NCI-H2081 (cell line): Measurements from ENCODE around the gene SSR4.
A peak's percentile ranks its signal among the peaks of the same experiment; 100 is the strongest.
"Not testable (repeated sequence)": the region's sequence is repeated elsewhere in the genome, so short reads cannot be mapped to it uniquely, and the experiment has no call there.

Source experiments
- DNase-seq, 2 experiments: peaks; one replicate each; lab custom pipeline; 2025; lab: John Stamatoyannopoulos, UW

The SSR4 gene

DNA sequence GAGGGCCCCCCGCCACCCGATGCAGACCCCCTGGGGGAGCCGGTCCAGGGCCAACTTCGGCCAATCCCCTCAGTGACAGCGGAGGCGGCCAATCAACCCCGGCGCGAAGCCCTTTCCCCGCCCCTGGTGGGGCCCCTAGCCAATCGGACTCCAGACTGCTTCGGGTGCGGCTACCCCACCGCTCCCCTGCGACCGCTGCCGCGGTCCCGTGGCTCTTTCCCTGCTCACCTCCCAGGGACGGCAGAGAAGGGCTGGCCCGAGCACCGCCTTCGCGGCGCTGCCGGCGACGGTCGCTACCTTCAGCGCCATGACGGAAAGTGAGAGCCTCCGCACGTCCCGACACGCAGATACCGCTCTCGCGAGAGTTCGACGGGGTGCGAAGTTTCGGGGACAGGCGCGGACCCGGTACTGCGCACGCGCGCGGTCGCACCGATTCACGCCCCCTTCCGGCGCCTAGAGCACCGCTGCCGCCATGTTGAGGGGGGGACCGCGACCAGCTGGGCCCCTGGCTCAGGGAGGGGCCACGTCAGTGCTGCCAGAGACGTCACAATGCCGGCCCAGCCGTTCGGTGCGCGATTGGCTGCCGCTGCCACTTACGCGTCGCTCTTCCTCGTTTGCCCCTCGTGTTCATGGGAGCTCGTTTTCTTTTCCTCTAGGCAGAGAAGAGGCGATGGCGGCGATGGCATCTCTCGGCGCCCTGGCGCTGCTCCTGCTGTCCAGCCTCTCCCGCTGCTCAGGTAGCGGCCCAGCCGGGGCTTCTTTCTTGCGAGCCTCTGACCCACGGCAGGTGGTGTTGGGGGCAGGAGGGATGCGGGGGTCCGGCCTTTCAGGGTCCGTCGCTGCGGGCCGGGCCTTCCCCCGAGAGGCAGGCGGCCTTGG is at the start of gene SSR4, which contains the start of gene IDH3G:
Gene SSR4 (plus strand): TSS at position 651 of the 879 bp plus-strand sequence. CDS start 20 bp downstream, at position 671.
Gene IDH3G (minus strand): TSS at position 358 of the 879 bp plus-strand sequence. CDS start 49 bp downstream, at position 309.
- DNase-seq, result peak; percentile 83 to 90

DNA sequence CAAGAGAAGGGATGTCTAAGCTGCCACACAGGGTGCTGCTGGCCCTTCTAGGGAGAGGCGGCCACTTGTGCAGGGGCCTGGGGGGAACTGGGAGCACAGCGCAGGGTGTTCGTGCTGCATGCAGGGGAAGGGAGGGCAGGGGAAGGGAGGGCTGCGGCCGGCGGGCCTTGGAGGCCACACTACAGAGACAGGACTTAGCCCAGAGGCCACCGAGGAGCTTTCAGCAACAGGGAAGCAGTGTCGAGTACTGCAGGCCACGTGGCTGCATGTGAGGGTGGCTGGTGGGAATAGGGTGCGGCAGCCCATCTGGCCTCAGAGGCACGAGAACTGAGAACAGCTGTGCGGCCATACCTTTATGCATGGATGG is 49.4 kb upstream of the SSR4 start:
- DNase-seq, result not testable (repeated sequence)

DNA sequence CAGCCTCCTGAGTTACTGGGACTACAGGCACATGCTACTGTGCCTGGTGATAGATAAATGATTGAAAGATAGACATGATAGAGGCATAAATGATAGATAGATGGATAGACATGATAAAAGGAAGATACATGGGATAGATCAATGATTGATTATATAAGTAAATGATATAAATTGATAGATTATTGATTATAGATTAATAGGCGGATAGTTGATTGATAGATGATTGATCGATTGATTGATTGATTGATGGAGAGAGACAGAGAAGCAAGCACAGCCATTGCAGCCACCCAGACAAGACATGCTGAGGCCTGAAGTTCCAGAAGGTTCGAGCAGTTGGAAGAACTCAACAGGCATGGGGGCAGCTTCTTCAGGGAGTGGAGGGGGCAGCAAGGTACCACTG is 48.1 kb upstream of the SSR4 start:
- DNase-seq, result no peak

DNA sequence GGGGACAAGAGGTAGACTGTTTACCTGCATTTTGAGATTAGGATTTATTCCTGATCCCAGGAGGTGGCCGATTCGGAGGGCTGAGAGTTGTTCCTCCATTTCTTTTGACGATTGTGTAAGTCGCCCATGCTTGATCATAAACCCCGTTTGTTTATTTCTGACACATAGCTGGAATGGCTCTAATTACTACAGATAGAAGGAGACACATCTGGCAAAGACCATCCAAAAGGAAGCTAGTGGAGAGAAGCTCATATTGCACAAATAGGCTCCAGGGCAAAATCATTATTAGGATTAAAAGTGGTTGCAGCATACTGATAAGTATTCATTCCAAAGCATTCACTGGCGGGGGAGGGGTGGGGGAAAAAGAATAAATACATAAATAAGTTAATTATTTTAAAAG is 47.5 kb upstream of the SSR4 start:
- DNase-seq, result not testable (repeated sequence)

DNA sequence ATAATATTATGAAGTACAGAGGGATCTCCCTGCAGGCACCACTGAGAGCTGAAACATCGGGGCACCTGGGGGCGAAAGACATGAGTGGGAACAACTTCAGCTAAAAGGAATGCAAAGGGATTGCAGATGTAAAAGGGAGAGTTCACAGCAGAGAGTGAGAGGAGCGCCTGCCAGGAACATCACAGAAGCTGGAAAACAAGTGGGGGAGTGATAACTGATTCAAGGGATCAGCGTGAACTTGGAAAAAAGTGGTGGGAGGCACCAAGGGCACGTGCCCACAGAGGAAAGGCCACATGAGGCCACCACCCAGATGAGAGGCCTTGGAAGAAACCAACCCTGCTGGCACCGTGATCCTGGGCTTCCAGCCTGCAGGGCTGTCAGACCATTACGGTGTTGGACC is 45.5 kb upstream of the SSR4 start:
- not testable (repeated sequence) for DNase-seq

DNA sequence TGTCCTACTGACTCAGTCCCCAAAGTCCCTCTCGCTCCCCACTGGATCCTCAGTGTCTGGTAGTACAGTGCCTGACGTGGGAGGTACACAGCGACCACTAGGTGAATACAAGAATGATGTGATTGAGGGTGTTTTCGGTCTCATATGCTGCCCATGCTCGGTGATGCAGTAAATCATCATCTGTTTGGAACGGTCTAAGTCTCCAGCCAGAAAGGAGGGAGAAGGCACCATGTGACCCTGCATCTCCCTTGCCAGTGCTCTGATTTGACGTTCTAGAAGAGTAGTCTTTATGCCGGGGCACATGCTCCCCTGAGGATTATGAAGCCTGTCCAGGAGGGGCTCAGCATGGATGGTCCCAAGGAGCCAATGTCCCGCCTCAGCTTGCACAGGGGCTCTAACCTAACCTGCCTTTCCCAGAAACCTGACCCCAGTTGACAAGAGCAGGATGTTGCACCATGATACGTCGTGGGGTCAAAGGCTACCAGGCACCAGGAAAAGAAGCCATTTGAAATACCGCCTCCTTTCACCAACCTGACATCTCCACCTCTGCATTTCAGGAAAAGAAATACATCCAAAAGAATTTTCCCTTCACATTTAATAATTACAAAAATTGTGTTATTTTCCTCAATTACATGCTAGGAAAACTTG is 44.2 kb upstream of the SSR4 start:
- DNase-seq, result no peak

DNA sequence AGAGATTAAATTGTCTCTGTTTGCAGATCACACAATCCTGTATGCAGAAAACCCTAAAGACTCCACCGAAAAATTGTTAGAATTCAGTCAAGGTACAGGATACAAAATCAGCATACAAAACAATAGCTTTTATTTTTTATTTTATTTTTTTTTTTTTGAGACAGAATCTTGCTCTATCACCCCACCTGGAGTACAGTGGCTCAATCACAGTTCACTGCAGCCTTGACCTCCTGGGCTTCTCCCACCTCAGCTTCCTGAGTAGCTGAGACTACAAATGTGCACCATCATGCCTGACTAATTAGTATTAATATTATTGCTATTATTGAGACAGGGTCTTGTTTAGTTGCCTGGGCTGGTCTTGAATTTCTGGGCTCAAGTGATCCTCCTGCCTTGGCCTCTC is 39.3 kb upstream of the SSR4 start:
- no peak for DNase-seq

DNA sequence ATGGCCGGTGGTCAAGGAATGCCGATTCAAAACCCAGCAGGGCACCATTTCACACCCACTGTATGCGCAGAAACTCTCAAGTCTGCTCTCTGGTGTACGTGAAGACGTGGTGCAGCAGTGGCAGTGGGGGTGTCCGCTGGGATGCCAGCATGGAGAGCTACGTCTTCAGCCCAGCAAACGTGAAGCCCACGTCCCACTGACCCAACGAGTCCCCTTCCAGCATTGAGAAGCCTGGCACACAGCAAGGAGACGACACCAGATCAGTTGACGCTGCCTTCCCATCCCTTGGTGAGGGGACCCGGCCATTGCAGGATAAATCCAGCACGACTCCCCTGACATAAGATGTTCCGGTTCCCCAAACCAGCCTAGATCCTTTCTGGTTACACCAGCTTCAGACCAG is 32.6 kb upstream of the SSR4 start:
- no peak for DNase-seq

DNA sequence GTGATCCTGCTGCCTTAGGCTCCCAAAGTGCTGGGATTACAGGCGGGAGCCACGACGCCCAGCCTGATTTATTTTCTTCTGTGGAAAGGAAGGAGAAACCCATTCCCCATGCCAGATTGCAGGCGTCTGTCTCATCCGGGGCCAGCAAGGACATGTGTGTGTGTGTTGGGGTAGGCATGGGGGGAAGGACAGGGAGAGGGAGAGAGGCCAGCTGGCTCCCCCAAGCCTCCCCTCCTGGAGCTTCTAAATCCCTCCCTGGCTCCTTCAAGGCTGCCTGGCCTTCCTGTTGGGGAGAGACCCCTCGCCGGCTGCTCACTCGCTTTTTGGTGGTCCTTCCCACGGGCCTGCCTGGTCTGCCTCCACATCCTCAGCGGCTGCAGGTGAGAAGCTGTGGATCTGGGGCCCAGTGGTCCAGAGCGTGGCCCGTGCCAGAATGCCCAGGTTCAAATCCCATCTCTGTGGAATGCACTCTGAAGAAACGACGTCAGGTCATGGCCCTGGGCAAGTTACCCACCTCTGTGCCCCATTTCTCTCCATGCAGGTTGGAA is 31.8 kb upstream of the SSR4 start:
- no peak for DNase-seq

DNA sequence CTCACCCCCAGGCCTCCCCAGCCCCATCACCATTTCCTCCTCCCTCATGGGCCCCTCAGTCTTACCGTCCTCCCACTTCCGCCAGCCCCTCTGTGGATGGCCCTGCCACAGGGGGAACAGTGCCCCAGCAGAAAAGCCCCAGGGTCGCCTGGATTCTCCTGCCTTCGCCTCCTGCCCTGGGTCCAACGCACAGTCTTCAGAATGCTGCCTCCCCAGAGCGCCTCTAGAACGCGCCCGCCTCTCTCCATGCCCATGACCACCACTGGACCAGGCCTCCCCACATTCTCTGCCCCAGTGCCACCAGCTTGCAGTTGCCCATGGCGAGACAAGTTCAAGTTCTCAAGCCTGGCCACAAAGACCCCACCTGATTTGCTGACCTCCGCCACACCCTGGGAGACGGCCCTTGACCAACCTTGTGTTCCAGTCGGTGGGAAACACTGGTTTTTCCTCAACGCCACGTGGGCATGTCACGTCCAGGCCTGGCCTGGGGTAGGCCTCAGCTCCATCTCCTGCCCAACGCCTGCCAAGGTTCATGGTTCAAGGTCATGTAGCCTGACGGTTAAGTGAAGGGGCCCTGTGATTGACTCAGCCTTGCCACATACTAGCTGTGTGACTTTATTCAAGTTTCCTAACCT is 31.1 kb upstream of the SSR4 start:
- no peak for DNase-seq

DNA sequence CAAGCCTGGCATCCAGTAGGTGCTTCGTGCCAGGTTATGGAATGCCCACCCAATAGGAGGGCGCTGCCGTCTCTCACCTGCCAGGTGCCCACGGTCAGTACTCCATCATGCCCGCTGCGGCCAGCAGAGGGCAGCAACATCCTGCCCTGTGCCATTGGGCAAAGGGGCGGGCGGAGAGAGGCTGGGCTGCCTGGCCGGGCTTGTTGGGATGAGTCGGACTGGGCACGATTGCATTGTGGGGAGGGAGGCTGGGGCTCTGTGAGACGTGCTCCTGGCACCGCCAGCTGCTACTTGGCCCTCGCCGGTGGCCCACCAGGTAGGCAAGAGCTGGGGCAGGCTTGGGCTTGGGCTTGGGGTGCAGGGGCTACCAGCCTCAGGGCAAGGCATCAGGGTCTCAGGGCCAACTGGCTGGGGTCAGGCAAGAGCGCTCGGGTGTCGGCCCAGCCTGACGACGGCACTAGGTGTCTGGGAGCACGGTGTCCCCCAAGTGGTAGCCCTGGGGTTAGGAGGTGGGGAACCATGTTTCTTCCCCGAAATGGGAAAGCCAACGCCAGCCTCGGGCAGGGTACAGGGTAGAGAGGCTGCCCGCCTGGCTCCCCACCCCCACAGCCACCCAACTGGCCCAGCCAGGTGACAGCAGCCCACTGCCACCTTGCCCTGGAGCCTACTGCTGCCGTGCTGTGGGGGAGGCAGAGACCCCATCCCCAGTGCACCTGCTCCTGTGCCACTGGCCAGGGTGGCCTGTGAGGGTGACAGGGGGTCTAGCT is 30.3 kb upstream of the SSR4 start, which contains the start of gene PLXNB3:
Gene PLXNB3 (plus strand): TSS at position 261 of the 767 bp plus-strand sequence. CDS start 1,287 bp downstream, outside the sequence.
- peak; percentile 65 to 72 for DNase-seq

DNA sequence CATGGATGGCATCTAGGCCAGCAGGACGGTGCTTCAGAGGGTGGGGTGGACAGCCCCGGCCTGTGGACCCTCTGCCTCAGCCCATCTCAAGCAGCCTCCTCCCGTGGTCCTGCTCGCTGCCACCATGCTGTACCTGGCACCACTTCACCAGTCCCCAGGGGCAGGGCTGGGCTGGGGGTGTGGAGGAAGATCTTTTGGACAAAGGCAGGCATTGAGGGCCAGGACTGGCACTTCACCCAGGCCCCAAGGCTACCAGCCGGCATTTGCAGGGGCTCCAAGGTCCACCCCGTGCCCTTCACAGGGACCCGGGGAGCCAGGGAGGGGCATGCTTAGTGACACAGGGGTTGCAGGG is 29.7 kb upstream of the SSR4 start:
- DNase-seq, result no peak

DNA sequence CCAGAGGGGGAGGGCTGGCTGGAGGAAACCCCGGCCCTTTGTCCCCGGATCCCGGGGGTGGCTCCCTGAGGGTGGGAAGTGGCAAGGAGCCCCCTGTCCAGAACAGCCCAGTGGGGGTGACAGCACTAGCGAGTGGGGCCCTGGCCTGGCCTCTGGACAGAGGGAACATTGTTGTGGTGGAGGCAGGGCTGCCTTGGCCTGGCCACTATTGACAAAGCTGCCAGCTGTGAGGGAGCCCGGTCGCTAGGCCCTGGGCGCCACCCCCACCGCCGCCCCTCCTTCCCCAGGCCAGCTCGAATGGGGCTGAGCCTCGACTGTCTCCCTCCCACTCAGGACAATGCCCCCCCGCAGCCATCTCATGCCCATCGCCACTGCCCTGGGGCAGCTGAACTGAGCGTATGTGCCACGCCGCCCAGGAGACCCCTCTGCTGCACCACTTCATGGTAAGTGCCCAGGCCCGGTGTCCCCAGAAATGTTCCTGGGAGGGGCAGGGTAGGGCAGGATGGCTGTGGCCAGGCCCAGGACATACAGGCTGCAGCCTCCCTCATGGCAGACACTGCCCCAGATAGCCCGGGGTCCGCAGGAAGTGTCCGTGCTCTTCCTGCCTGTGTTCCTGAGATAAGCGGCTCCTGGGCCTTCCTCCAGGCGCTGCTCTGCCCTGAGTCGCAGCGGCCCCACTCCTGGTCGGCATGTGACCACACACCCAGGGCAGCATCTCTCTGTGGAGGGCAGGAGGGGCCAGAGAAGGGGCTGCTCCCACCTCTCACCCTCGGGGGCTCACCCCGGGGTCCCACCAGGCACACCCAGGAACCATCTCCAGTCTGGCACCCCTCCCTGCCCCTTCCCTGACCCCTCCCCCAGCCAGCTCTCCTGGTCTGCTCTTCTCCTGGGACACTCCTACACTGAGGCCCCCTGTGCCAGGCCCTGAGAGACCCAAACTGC is 29.1 kb upstream of the SSR4 start:
- no peak for DNase-seq

DNA sequence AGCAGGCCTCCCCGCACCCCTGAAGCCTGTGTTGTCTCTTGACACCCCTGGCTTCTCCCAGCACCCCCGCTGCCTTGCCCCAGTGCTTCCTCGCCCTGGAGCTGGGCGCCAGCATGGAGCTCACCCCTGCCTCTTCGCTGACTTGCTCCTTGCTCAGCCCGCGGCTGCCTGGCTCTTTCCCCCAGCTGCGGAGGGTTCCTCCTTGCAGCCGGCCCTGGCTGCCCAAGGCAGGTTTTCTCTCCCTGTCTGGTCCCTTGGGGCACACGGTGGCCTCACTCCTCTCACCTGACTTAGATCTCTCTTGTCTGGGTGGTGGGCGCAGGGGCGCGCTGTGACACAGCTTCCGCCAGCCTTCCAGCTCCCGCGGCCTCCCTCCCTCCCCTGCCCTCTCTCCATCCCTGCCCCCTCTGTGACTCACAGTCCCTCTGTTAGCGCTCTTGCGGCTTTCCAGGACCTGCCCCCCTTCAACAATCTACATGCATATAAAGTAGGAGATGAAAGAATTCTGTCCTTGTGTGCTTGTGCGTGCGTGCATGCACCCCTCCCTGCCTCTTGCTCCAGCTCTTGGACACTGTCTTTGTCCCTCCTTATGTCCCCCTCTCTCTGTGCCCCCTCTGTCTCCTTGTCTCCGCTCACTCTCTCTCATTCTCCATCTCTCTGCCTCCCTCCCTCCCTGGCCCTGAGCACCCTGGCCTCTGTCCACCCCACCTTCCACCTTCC is 28.2 kb upstream of the SSR4 start:
- no peak for DNase-seq

DNA sequence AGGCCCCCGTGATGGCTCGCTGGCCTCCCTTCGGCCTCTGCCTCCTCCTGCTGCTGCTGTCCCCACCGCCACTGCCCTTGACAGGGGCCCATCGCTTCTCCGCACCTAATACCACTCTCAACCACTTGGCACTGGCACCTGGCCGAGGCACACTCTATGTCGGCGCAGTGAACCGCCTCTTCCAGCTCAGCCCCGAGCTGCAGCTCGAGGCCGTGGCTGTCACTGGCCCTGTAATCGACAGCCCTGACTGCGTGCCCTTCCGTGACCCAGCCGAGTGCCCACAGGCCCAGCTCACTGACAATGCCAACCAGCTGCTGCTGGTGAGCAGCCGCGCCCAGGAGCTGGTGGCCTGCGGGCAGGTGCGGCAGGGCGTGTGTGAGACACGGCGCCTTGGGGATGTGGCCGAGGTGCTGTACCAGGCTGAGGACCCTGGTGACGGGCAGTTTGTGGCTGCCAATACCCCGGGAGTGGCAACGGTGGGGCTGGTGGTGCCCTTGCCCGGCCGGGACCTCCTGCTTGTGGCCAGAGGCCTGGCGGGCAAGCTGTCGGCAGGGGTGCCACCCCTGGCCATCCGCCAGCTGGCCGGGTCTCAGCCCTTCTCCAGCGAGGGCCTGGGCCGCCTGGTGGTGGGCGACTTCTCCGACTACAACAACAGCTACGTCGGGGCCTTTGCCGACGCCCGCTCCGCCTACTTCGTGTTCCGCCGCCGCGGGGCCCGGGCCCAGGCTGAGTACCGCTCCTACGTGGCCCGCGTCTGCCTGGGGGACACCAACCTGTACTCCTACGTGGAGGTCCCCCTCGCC is 27.4 kb upstream of the SSR4 start:
- no peak for DNase-seq

DNA sequence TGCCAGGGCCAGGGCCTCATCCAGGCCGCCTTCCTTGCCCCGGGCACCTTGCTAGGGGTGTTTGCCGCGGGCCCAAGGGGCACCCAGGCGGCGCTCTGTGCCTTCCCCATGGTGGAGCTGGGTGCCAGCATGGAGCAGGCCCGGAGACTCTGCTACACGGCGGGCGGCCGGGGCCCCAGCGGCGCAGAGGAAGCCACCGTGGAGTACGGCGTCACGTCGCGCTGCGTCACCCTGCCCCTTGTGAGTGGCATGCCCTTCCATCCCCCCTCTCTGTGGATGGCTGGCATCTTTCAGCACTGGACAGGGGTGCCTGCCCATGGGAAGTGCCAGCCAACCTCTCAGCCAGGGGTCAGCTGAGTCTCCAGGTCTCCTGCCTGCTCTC is 26.8 kb upstream of the SSR4 start:
- no peak for DNase-seq

DNA sequence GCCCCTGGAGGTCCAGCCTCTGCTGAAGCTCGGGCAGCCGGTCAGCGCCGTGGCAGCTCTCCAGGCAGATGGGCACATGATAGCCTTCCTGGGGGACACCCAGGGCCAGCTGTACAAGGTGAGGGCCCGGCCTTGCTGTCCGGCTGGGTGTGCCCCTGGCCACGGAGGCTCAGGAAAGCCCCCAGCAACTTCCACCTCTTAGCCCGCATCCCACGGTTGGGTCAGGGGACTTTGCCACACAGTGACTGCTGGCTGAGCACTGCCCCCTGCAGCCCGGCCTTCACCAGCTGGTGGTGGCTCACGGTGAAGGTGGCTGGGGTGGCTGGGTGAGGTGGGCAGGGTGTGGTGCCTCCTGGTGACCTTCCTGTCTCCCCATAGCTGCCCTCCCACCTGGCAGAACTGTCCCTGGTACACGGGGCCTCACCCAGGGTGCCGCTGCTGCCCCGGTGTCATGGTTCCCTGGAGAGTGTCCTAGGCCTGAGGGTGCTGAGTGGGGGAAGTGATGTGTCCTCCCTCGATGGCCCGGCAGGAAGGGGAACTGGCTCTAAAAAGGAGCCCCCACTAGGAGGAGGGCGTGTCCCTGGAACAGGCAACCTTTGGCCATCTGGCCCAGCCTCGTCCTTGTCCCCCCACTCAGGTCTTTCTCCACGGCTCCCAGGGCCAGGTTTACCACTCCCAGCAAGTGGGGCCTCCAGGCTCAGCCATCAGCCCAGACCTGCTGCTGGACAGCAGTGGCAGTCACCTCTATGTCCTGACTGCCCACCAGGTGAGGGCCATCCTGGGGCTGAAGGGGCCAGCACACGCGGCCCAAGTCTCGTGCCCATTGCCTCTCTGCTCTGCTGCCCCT is 25.9 kb upstream of the SSR4 start:
- DNase-seq, result no peak
